ENCODE results near the gene IL5.
"Not testable (repeated sequence)": the region's sequence is repeated elsewhere in the genome, so short reads cannot be mapped to it uniquely, and the experiment has no call there.

IL5 gene

DNA sequence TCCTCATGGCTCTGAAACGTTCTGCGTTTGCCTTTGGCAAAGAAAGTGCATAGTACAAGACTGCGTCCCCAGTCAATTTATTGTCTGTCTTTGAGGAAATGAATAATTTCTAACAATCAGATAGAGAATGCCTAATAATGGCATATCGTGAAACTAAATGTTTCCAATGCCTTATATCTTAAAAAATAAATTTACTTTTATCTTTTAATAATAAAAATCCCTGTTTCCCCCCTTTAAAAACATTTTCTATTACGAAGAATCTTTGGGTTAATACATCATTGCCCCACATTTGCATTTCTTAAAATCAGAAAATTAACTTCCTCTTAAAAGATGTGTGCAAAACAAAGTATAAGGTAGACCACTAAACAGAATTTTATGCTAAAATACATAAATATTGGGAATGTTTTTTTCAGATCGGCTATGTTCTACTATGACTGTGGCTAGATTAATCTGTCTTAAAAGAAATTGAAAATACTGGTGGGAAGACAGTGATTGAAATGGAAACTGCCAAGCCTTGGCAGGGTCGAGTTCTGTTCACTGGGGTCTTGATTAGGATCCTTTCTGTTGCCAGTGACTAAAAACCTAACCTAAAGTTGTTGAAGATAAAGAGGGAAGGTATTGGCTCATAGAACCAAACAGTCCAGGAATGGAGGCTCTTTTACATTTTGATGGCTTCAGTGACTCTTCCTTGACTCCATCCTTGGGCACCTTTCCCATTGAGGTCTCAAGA lies at the start of gene IL5:
Gene IL5 (minus strand): TSS at position 51 of the 730 bp plus-strand sequence. CDS start 44 bp downstream, at position 7.
- no peak for DNase-seq (ENCODE audit: low read depth in 2 of 2)

DNA sequence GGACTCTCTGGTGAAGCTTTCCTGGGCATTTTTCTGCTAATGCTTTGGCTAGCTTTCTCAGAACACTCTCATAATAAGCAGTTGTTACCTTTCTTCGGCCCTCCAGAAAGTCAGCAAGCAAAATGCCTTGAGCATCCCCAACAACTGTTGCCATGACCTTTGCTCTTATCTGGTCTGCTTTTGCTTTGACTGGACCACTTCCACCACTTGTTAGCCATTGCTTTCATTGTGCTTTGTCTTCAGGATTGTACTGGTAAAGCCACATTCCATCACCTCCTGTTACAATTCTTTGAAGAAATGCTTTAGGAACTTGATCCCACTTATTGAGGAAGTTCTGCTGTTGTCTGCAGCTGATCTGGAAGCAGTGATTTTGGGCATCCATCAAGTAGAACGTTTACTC lies 49.2 kb upstream of the IL5 start:
- DNase-seq (ENCODE audit: low read depth in 2 of 2), result no peak

DNA sequence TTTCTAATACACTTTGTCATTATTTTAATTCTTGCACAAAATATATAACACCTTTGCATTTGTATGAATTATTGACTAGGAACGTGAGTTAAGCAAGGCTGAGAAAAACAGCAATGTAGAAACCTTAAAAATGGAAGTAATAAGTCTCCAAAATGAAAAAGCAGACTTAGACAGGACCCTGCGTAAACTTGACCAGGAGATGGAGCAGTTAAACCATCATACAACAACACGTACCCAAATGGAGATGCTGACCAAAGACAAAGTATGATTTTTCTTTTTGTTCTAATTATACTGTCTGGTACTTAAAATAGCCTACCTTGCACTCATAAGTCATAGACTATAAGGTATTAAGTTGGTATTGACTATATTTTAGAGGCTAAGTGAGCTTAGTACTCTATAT lies 47.8 kb upstream of the IL5 start:
- DNase-seq (ENCODE audit: low read depth in 2 of 2), result no peak

DNA sequence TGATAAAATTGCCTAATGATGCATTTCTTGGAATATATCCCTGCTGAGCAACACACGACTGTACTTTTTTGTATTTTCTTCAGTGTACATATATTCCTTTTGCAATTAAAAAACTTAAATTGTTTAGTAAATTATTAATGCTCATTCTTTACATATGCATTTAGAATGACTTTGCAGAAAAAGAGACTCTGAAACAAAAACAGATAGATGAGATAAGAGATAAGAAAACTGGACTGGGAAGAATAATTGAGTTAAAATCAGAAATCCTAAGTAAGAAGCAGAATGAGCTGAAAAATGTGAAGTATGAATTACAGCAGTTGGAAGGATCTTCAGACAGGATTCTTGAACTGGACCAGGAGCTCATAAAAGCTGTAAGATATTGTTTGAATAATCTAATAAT lies 46.1 kb upstream of the IL5 start:
- DNase-seq (ENCODE audit: low read depth in 2 of 2), result no peak

DNA sequence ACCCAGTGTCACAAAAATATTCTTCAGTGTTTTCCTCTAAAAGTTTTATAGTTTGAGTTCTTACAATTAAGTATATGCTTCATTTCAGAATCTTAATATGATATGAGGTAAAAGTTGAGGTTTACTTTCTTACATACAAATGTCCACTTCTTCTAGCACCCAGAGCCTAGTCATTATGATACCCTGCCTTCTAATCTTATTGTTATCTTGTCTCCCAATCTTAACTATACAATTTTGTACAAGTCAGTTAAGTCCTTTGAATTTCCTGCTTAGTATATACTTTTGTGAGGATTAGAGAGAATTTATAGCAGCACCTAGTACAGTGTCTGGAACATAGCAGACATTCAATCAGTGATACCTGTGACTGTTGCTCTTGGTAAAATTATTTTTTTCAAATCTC lies 42.7 kb upstream of the IL5 start:
- no peak for DNase-seq (ENCODE audit: low read depth in 2 of 2)

DNA sequence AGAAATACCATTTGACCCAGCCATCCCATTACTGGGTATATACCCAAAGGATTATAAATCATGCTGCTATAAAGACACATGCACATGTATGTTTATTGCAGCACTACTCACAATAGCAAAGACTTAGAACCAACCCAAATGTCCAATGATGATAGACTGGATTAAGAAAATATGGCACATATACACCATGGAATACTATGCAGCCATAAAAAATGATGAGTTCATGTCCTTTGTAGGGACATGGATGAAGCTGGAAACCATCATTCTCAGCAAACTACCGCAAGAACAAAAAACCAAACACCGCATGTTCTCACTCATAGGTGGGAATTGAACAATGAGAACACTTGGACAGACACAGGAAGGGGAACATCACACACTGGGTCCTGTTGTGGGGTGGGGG lies 41.2 kb upstream of the IL5 start:
- not testable (repeated sequence) for DNase-seq (ENCODE audit: low read depth in 2 of 2)

DNA sequence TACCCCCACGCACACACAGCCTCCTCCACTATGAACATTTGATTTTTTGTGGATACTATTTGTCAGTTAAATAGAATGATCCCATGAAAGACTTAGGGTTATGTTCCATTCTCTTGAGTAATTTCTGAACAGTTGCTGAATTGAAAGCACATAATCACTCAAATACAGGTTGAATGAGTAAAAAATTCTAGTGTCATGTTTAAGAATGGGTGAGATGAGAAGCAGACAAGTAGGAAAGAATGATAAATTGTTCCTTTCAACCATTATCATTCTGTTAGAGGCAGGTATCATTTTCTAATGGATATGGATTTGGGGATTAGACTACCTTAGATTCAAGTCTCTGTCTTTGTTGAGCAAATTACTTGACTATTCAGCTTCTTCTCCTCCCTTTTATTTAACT lies 32.8 kb upstream of the IL5 start:
- DNase-seq (ENCODE audit: low read depth in 2 of 2), result no peak

DNA sequence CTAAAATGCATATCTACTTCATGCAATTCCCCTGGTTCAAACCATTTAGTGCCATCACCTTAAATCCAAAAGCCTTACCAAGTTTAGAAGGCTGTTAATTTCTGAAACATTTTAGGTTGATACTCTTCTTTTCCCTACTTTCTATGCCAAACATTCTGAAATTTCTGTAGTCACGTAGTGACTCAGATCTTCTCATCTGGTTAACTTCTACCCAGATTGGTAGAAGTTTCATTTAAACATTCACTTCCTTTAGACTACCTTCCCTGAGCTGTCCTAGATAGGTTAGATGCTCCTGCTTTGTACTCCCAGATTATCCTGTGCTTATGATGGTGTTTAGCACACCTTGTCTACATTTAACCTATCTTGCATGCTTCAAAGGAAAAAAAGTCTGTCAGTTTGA lies 23.3 kb upstream of the IL5 start:
- DNase-seq (ENCODE audit: low read depth in 2 of 2), result no peak

DNA sequence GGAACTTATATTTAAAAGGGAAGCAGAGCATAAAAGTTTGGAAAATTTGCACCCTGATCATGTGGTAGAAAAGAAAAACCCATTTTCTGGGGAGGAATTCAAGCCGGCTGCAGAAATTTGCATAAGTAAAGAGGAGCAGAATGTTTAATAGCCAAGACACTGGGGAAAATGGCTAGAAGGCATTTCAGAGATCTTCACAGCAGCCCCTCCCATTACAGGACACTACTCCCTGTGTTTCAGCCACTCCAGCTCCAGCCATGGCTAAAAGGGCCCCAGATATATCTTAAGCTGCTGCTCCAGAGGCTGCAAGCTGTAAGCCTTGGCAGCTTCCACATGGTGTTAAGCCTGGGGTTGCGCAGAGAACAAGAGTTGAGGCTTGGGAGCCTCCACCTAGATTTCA lies 21.2 kb upstream of the IL5 start:
- DNase-seq (ENCODE audit: low read depth in 2 of 2), result not testable (repeated sequence)

DNA sequence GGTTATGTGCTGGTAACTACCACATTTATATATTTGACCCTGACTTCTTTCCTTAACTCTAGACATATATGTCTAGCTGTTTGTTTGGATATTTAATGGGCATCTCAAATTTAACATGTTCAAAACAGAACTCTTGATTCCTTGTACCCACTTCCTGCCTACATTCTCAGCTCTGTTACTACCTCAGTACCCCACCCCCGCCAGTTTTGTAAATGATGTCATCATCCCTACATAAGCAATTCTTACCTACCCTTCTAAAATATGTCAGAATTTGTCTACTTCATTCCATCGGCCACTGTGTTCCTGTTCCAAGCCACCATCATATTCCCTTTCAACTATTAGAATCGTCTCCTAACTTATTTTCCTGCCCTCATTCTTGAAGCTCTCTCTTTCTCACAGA lies 18.3 kb upstream of the IL5 start:
- DNase-seq (ENCODE audit: low read depth in 2 of 2), result no peak

DNA sequence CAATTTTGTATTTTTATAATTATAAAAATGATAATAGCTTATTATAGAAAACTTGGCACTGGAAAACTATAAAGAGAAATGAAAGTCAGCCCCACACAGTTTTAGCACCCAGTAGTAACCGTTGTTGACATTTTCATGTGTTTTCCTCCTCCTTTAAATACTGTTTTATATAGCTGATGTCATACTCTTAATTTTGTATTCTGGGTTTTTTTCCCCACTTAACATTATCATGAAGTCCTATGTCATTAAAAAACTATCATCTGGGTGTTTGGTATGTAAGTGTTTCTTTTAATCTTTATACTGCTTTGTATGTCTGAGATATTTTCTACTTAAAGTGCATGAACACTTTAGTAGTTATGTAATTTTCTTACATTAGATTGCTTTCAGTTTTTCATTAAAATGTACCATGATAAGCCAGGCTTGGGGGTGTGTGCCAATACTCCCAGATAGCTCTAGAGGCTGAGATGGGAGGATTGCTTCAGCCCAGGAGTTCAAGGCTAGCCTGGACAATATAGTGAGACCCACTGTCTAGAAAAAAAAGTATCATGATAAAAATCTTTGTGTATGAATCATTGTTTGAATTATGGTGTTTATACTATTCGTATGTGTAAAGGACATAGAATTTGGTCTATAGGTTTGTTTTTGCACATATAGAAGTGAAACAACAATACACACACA lies 16.2 kb upstream of the IL5 start:
- no peak for DNase-seq (ENCODE audit: low read depth in 2 of 2)

DNA sequence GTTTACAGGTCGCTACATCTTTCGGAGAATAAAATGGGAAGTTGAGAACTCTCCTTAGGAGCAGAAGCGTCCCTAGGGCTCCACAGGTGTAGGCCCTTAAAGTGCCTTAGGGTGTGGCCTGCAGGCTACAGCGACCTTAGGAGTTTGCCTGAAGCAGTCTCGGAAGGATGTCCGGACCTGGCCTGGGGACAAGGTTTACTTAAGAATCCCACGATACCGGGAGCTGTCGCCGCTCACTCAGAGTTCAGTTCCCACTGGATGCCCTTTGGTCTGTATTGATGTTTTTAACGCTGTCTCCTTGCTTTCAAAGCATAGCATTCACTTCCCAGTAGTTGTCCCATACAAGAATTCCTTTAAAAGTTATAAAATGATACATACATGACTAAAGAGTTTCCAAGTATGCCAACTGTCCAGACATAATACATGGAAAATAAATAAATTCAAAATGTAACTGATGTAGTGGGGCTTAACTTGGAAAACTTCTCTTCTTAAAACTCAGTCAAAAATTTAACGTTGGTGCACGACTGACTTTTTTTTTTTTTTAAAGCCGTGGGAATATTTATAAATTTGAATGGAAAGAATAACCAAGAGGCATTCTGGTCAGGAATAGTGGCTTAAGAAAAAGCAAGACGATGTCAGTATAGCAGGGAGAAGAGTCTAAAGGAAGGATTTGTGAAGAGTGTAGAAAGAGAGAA lies 14.3 kb upstream of the IL5 start:
- peak in 1 of 2 donors; percentile 25 for DNase-seq (ENCODE audit: low read depth in 2 of 2)

DNA sequence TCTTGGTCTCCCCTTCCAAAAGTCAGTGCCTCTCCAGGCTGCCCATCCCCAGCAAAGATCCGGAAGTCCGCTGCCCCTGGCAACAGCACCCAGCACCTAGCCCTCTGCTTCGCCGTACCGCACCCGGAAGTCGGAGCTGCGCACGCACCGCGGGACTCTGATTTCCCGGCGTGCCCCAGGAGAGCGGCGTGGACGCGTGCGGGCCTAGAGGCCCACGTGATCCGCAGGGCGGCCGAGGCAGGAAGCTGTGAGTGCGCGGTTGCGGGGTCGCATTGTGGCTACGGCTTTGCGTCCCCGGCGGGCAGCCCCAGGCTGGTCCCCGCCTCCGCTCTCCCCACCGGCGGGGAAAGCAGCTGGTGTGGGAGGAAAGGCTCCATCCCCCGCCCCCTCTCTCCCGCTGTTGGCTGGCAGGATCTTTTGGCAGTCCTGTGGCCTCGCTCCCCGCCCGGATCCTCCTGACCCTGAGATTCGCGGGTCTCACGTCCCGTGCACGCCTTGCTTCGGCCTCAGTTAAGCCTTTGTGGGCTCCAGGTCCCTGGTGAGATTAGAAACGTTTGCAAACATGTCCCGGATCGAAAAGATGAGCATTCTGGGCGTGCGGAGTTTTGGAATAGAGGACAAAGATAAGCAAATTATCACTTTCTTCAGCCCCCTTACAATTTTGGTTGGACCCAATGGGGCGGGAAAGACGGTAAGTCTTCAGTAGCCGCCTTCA lies 13.6 kb upstream of the IL5 start, which contains the start of gene RAD50:
Gene RAD50 (plus strand): TSS at position 215 of the 715 bp plus-strand sequence. CDS start 348 bp downstream, at position 563.
- DNase-seq (ENCODE audit: low read depth in 2 of 2), result peak; percentile 84 to 92

DNA sequence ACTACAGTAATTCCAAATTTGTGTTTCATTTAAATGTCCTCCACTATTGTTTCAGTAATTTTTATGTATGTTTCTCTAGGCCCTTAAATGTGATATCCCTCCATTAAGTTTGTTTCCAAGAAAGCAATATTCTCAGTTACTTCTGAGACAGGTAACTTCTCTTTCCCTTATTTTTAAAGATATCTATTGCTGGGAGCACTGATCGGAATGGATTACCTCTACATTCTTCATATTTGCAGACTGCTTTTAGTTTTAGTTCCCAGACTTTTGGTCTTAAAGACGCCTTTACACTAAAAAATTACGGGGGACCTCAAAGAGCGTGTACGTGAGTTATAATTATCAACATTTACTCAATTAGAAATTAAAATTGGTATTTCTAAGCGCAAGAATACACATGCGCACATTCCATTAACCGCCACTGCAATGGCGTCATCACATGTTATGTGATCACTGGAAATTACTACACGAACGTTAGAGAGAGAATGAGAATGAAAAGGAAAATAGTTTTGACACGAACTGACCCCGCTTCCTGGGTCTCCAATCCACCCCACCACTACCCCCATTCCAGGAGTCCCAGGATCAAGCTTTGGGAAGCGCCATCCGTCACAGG lies 12.9 kb upstream of the IL5 start:
- no peak for DNase-seq (ENCODE audit: low read depth in 2 of 2)

DNA sequence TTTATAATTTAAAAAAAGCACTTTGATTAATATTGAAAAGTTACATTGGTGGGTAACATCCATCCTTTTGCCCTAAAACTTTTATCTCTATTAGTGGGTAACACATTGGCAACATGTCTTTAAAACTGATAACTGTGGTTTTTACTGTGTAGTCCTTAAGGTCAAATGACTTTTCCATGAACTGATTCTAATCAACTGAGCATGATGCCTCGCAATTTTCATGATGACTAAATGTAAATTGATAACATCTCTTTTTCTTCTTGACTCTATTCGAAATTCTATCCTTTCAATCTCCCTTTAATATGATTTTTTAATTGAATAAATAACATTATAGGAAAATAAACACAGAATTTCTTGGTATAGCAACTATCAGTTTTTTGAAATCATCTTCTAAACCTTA lies 6.3 kb upstream of the IL5 start:
- DNase-seq (ENCODE audit: low read depth in 2 of 2), result no peak

DNA sequence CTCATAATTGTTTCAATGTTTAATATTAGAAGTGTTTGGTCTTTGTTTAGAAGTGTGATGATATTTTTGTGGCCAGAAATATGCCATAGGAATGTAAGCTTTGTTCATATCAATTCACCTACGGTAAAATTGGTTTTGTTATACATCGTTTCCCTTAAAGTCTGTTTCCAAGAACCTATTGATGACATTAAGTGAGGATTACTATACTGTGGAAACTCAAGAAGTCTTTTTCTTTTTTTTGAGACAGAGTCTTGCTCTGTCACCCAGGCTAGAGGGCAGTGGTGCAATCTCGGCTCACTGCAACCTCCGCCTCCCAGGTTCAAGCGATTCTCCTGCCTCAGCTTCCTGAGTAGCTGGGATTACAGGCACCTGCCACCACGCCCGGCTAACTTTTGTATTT lies 5.5 kb upstream of the IL5 start:
- not testable (repeated sequence) for DNase-seq (ENCODE audit: low read depth in 2 of 2)

DNA sequence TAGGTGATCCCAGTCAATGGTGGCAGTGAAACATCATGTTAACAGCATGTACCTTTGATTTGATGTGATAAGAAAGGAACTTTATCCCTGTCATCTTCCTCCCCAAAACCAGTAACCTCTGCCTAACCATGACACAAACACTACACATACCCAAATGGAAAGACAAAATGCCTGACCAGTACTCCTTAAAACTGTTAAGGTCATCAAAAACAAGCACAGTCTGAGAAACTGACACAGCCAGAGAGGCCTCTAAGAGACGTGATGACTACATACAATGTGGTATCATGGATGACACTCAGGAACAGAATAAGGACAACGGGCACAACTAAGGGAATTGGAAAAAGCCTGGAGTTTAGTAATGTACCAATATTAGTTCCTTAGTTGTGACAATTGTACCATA lies 3.9 kb upstream of the IL5 start:
- no peak for DNase-seq (ENCODE audit: low read depth in 2 of 2)

DNA sequence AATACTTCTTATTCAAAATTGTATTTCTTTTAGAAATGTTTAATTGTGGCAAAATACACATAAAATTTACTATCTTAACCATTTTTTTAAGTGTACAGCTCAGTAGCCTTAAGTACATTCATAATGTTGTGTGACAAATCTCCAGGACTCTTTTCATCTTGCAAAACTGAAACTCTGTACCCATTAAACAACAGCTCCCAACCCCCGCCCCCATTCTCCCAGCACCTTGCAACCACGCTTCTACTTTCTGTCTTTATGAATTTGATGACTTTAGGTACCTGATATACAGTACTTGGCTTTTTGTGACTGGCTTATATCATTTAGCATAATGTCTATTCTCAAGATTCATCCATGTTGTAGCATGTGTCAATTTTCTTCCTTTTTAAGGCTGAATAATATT lies 2.8 kb upstream of the IL5 start:
- peak; percentile 20 to 49 for DNase-seq (ENCODE audit: low read depth in 2 of 2)

DNA sequence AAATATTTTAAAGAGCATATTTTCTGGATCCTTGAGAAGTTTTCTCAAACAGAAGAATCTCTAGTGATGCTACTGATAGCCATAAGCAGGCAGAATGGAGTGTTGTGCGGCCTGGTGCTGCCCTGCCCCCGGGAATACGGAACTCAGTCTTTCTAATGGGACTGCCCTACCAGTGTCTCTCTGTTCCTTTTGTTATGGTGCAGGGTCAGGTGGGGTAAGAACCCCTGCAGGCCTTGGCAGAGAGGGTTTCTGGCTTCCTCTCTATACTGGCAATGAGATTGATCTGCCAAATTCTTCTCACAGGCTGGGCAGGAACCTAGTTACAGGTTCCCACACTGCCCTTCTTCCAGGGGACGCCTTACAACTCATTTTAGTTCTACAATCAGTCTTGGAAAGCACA lies 2.6 kb downstream of the IL5 start:
- no peak for DNase-seq (ENCODE audit: low read depth in 2 of 2)

DNA sequence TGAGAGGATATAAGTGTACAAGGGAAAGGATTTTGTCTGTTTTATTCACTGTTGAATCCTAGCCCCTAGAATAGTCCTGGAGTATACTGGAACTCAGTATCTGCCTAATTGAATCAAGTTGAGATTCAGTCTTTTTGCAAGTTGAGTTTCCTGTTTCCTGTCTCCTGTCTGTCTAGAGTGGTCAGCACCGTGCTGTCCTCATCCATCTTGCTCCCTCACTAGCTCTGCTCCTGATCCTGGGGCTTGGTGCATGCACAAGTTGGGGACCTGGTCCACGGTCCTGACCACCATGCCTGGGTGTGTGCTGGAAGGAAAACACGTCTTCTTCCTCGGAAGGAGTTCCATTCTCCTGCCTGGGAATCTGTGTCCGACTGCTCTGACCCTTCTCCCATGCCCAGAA lies 3.2 kb downstream of the IL5 start:
- DNase-seq (ENCODE audit: low read depth in 2 of 2), result no peak

DNA sequence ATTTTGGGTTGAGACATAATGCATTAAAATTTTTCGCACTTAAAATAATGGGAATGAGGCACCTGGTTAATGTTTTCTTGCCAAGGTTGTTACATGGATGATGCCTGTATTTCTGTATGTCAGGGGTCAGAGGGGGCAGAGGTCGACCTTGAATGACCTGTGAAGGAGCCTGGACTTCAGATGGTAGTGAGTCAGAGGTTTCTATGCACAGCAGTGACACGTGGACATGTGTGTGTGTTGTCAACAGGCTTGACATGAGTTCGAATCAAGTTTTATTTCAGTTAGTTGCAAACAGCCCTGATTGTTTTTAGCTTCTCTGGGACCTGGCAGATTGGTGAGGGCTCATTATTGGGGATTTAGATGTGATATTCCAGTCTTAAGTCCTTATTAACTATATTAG lies 3.6 kb downstream of the IL5 start:
- DNase-seq (ENCODE audit: low read depth in 2 of 2), result no peak

DNA sequence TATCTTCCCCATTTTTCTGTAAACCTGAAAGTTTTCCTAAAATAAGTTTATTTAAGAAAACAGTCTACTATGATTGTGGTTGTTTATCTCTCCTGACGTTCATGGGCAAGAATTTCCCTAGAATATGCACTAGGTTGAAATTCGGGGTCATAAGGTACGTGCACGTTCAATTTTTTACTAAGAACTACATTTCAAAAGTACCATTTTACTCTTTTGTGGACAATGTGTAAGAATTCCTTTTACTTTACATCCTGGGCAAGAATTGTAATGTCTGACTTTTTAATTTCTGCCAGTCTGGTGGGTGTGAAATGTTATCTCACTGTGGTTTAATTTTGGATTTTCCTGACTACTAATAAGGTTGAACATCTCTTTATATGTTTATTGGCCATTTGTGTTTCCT lies 12.4 kb downstream of the IL5 start:
- DNase-seq (ENCODE audit: low read depth in 2 of 2), result no peak

All from activated CD4-positive, alpha-beta T cell treated with anti-CD3 and anti-CD28 coated beads for 24 hours (primary cell).